H9 (cell line): ENCODE results near the gene PLEKHA8. TPM values are rescaled to one million over a fixed set of nuclear protein-coding genes. Genes with fewer than 3 reads are reported as not detected.

ENCODE experiments used
- DNase-seq: peaks from one replicate; pipeline ENCODE4 v3.0.0-alpha.2; 2017
- H2AFZ ChIP-seq: one replicate; pipeline ENCODE4 v1.6.1; 2013; ENCODE audit warnings: mild to moderate bottlenecking, low read length, control low read depth, moderate library complexity
- H2AK5ac ChIP-seq: 2 replicates; pipeline ENCODE4 v1.6.1; 2013; ENCODE audit warnings: low read length, control low read depth, mixed read lengths; ENCODE audit not compliant: insufficient read length
- H2BK120ac ChIP-seq: one replicate; pipeline ENCODE4 v1.6.1; 2013; ENCODE audit warnings: low read depth, mild to moderate bottlenecking, low read length, control low read depth, inconsistent platforms; ENCODE audit not compliant: poor library complexity, severe bottlenecking
- H2BK12ac ChIP-seq: 2 replicates; pipeline ENCODE4 v1.6.1; 2013; ENCODE audit warnings: low read length, control low read depth, mixed read lengths, low read depth; ENCODE audit not compliant: insufficient read length
- H2BK15ac ChIP-seq: 2 replicates; pipeline ENCODE4 v1.6.1; 2013; ENCODE audit warnings: low read depth, low read length, control low read depth
- H2BK20ac ChIP-seq: one replicate; pipeline ENCODE4 v1.6.1; 2013; ENCODE audit warnings: low read depth, mild to moderate bottlenecking, low read length, control low read depth, inconsistent platforms; ENCODE audit not compliant: poor library complexity, severe bottlenecking
- H2BK5ac ChIP-seq: 2 replicates; pipeline ENCODE4 v1.6.1; 2013; ENCODE audit warnings: low read length, control low read depth, mixed read lengths; ENCODE audit not compliant: insufficient read length
- H3K14ac ChIP-seq: 2 replicates; pipeline ENCODE4 v1.6.1; 2013; ENCODE audit warnings: low read length, control low read depth; ENCODE audit not compliant: insufficient read depth
- H3K18ac ChIP-seq: 2 replicates; pipeline ENCODE4 v1.6.1; 2013; ENCODE audit warnings: low read depth, mild to moderate bottlenecking, mixed read lengths, low read length, control low read depth; ENCODE audit not compliant: insufficient read length
- H3K23ac ChIP-seq: 2 replicates; pipeline ENCODE4 v1.6.1; 2013; ENCODE audit warnings: low read length, control low read depth, mixed read lengths, low read depth; ENCODE audit not compliant: insufficient read length
- H3K23me2 ChIP-seq: 2 replicates; pipeline ENCODE4 v1.6.1; 2013; ENCODE audit warnings: low read depth, mild to moderate bottlenecking, mixed read lengths, low read length, control low read depth; ENCODE audit not compliant: insufficient read length, poor library complexity, severe bottlenecking
- H3K27ac ChIP-seq: 2 replicates; pipeline ENCODE4 v1.5.1; 2013; ENCODE audit warnings: low read length, control low read depth, mixed read lengths, low read depth; ENCODE audit not compliant: insufficient read length
- H3K27me3 ChIP-seq: 2 replicates; pipeline ENCODE4 v1.6.1; 2013; ENCODE audit warnings: low read length, control low read depth, inconsistent platforms; ENCODE audit not compliant: insufficient read depth
- H3K4ac ChIP-seq: 2 replicates; pipeline ENCODE4 v1.6.1; 2013; ENCODE audit warnings: low read depth, mild to moderate bottlenecking, control low read depth, inconsistent platforms, low read length, moderate library complexity
- H3K4me1 ChIP-seq: 2 replicates; pipeline ENCODE4 v1.6.1; 2013; ENCODE audit warnings: low read length, control low read depth, inconsistent platforms; ENCODE audit not compliant: insufficient read depth
- H3K4me2 ChIP-seq: 2 replicates; pipeline ENCODE4 v1.6.1; 2013; ENCODE audit warnings: low read length, control low read depth, mixed read lengths; ENCODE audit not compliant: insufficient read length, insufficient read depth
- H3K56ac ChIP-seq: 2 replicates; pipeline ENCODE4 v1.6.1; 2013; ENCODE audit warnings: low read depth, mild to moderate bottlenecking, mixed read lengths, low read length, control low read depth; ENCODE audit not compliant: insufficient read length
- H3K79me1 ChIP-seq: 2 replicates; pipeline ENCODE4 v1.6.1; 2013; ENCODE audit warnings: low read depth, mild to moderate bottlenecking, moderate library complexity, low read length, control low read depth, inconsistent platforms; ENCODE audit not compliant: insufficient read depth, poor library complexity, severe bottlenecking
- H3K79me2 ChIP-seq: 2 replicates; pipeline ENCODE4 v1.6.1; 2013; ENCODE audit warnings: low read length, control low read depth, inconsistent platforms; ENCODE audit not compliant: insufficient read depth
- H3K9ac ChIP-seq: 2 replicates; pipeline ENCODE4 v1.6.1; 2013; ENCODE audit warnings: low read length, control low read depth, mixed read lengths; ENCODE audit not compliant: insufficient read length; ENCODE audit errors: extremely low read depth
- H3K9me3 ChIP-seq: one replicate; pipeline ENCODE4 v1.6.1; 2013; ENCODE audit warnings: low read depth, low read length, inconsistent platforms; ENCODE audit not compliant: control insufficient read depth
- H3T11ph ChIP-seq: one replicate; pipeline ENCODE4 v1.6.1; 2013; ENCODE audit warnings: mild to moderate bottlenecking, low read length, control low read depth, inconsistent platforms
- H4K20me1 ChIP-seq: one replicate; pipeline ENCODE4 v1.6.1; 2013; ENCODE audit not compliant: control insufficient read depth, insufficient read length, insufficient read depth
- H4K5ac ChIP-seq: 2 replicates; pipeline ENCODE4 v1.6.1; 2013; ENCODE audit warnings: low read depth, mild to moderate bottlenecking, mixed read lengths, low read length, control low read depth; ENCODE audit not compliant: insufficient read length
- H4K8ac ChIP-seq: replicated peaks from 2 replicates; pipeline ENCODE4 v1.6.1; 2013; ENCODE audit warnings: low read length, control low read depth, mixed read lengths, low read depth; ENCODE audit not compliant: insufficient read length
- H4K91ac ChIP-seq: 2 replicates; pipeline ENCODE4 v1.6.1; 2013; ENCODE audit warnings: low read depth, mild to moderate bottlenecking, moderate library complexity, mixed read lengths, low read length, control low read depth; ENCODE audit not compliant: insufficient read length
- H3K27ac Mint-ChIP-seq, 3 experiments: 2 replicates in 2 of 3; 3 replicates in 1 of 3; pipeline ENCODE4 v1.8.0; 2020 to 2021; ENCODE audit warnings: mixed read lengths in 3 of 3, mild to moderate bottlenecking in 1 of 3, moderate library complexity in 1 of 3
- H3K27me3 Mint-ChIP-seq: 2 replicates; pipeline ENCODE4 v1.8.0; 2021; ENCODE audit warnings: low read depth, mild to moderate bottlenecking, moderate library complexity, mixed read lengths
- H3K36me3 Mint-ChIP-seq, 3 experiments: 2 replicates in 2 of 3; 3 replicates in 1 of 3; pipeline ENCODE4 v1.8.0; 2020 to 2021; ENCODE audit warnings: low read depth in 3 of 3, mixed read lengths in 3 of 3; ENCODE audit not compliant: insufficient read depth in 1 of 3
- H3K4me1 Mint-ChIP-seq, 2 experiments: 2 replicates each; pipeline ENCODE4 v1.8.0; 2020; ENCODE audit warnings: mixed read lengths in 2 of 2
- H3K4me3 Mint-ChIP-seq, 2 experiments: 2 replicates in 1 of 2; 3 replicates in 1 of 2; pipeline ENCODE4 v1.8.0; 2020 to 2021; ENCODE audit warnings: mild to moderate bottlenecking in 2 of 2, mixed read lengths in 2 of 2, moderate library complexity in 1 of 2
- H3K9me3 Mint-ChIP-seq, 2 experiments: 2 replicates in 1 of 2; 3 replicates in 1 of 2; pipeline ENCODE4 v1.8.0; 2020; ENCODE audit warnings: mild to moderate bottlenecking in 2 of 2, mixed read lengths in 2 of 2, moderate library complexity in 1 of 2
- WGBS: extraction: QIAGEN DNeasy Blood & Tissue Kit; methylation state at CpG from one replicate; pipeline ENCODE4 v1.1.7; 2013; ENCODE audit warnings: missing lambda C conversion rate, low lambda C conversion rate, mixed read lengths; ENCODE audit not compliant: insufficient read length; ENCODE audit errors: extremely low coverage; 5-methylcytosine and 5-hydroxymethylcytosine counted together
- total RNA-seq: library from RNA; stranded (reverse); gene quantifications from 2 replicates; pipeline ENCODE4 v1.2.1, GENCODE V29; 2021
- TF ChIP-seq, protein P1 (sequence below): fragments of 200-600 bp; sonication (generic); conservative IDR thresholded peaks from 3 replicates; pipeline ENCODE4 v1.8.0; 2021; ENCODE audit warnings: antibody characterized with exemption, mild to moderate bottlenecking

The PLEKHA8 gene
- total RNA-seq, 1 experiment from 2014 or later, result 37.0 TPM

DNA sequence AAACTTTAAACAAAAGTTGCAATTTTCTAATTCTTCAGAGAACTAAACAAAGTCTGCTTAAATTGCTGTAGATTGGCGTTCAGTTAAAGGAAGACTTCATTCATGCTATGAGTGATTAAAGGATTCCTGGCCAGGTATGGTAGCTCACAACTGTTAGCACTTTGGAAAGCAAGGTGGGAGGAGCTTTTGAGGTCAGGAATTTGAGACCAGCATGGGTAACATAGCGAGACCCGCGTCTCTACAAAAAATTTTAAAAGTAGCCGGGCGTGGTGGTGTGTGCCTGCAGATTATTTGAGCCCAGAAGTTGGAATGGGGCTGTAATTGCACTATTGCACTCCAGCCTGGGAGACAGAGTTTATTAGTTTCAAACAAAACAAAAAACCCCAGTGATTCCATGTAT is 25.1 kb upstream of the PLEKHA8 start:
- H3K27me3 ChIP-seq, result no peaks in the 10 kb centered on the region
- H3K79me1 ChIP-seq, result no peaks in the 10 kb centered on the region
- no peak overlapping the region for H4K8ac ChIP-seq
- H2BK15ac ChIP-seq, result no peak overlapping the region
- no peaks in the 10 kb centered on the region for H3K23me2 ChIP-seq
- H3K79me2 ChIP-seq, result no peaks in the 10 kb centered on the region
- no peaks in the 10 kb centered on the region for H3K9me3 ChIP-seq
- TF ChIP-seq, protein P1, sequence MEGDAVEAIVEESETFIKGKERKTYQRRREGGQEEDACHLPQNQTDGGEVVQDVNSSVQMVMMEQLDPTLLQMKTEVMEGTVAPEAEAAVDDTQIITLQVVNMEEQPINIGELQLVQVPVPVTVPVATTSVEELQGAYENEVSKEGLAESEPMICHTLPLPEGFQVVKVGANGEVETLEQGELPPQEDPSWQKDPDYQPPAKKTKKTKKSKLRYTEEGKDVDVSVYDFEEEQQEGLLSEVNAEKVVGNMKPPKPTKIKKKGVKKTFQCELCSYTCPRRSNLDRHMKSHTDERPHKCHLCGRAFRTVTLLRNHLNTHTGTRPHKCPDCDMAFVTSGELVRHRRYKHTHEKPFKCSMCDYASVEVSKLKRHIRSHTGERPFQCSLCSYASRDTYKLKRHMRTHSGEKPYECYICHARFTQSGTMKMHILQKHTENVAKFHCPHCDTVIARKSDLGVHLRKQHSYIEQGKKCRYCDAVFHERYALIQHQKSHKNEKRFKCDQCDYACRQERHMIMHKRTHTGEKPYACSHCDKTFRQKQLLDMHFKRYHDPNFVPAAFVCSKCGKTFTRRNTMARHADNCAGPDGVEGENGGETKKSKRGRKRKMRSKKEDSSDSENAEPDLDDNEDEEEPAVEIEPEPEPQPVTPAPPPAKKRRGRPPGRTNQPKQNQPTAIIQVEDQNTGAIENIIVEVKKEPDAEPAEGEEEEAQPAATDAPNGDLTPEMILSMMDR, result no peak
- Mint-ChIP-seq H3K4me3 (no peak overlapping the region), H3K9me3 (peaks cover 4% of the 10 kb centered on the region in 2 experiments; a peak in 4 of 5 replicates), H3K36me3 (peaks cover 3 to 5% (median 5%) of the 10 kb centered on the region in 3 experiments; a peak in 4 of 7 replicates), H3K27ac (no peak overlapping the region), H3K27me3 (no peaks in the 10 kb centered on the region), H3K4me1 (peaks cover 19 to 22% of the 10 kb centered on the region in 2 experiments)
- H3K9ac ChIP-seq, result no peak overlapping the region
- H2BK120ac ChIP-seq, result no peak overlapping the region
- H3K4ac ChIP-seq, result no peak overlapping the region
- H4K20me1 ChIP-seq, result no peaks in the 10 kb centered on the region
- no peak for DNase-seq
- no peak overlapping the region for H3K18ac ChIP-seq
- no peak overlapping the region for H4K5ac ChIP-seq
- no peak overlapping the region for H3K23ac ChIP-seq
- H3K4me2 ChIP-seq, result no peak overlapping the region
- no peak overlapping the region for H3K27ac ChIP-seq
- no peak overlapping the region for H2AK5ac ChIP-seq
- H2BK20ac ChIP-seq, result no peak overlapping the region
- no CpG with 5 or more reads among the region's 6 CpGs for WGBS
- H3K4me1 ChIP-seq, result no peaks in the 10 kb centered on the region; the same call in 1 of the 2 replicates
- H3K56ac ChIP-seq, result no peak overlapping the region
- no peak overlapping the region for H4K91ac ChIP-seq
- H3K14ac ChIP-seq, result no peak overlapping the region
- H3T11ph ChIP-seq, result no peak overlapping the region
- no peak overlapping the region for H2AFZ ChIP-seq
- H2BK5ac ChIP-seq, result no peak overlapping the region
- H2BK12ac ChIP-seq, result no peak overlapping the region
